PC-9 (cell line): ENCODE measurements around the gene CXorf58.

Source experiments
- CTCF ChIP-seq: fragments of 200-600 bp; sonication (generic); conservative IDR thresholded peaks from 2 replicates; pipeline ENCODE4 v1.6.1; 2017; ENCODE audit warnings: mixed run types, antibody characterized with exemption, mild to moderate bottlenecking, moderate library complexity
- EZH2 ChIP-seq: fragments of 200-600 bp; sonication (generic); IDR thresholded peaks from 2 replicates; pipeline ENCODE4 v1.8.0; 2017; ENCODE audit warnings: antibody characterized with exemption, low read depth

GRCh38 chrX:23953908-23954269 lies 46.1 kb downstream of the CXorf58 start:
- TF ChIP-seq CTCF (no peak), EZH2 (no peak)
